HEK293 (cell line): ENCODE data around the gene UROD.

ENCODE experiments used
- CTCF ChIA-PET: fragments of 350-600 bp; formaldehyde crosslinking; extraction: SDS; loops from one replicate; lab custom pipeline; 2021; ENCODE audit warnings: antibody characterized with exemption; lab: Yijun Ruan, JAX
- POLR2A ChIA-PET: fragments of 300-600 bp; formaldehyde crosslinking; extraction: SDS; loops from one replicate; lab custom pipeline; 2020; ENCODE audit warnings: antibody characterized with exemption, inconsistent platforms; lab: Yijun Ruan, JAX
- H3K27ac ChIP-seq: fragments of 200-500 bp; sonication (Bioruptor generic); 2 replicates; pipeline ENCODE4 v1.5.1; 2014; ENCODE audit warnings: low read depth, low read length, control low read depth, inconsistent platforms; ENCODE audit errors: extremely low read depth
- H3K36me3 ChIP-seq, 2 experiments: fragments of 200-500 bp in 1 of 2; sonication (Bioruptor generic) in 1 of 2; 1 replicate in 1 of 2; 2 replicates in 1 of 2; pipeline ENCODE4 v1.5.1; 2014 to 2017; ENCODE audit warnings: inconsistent platforms in 2 of 2, low read length in 2 of 2; ENCODE audit not compliant: control insufficient read depth in 2 of 2, insufficient read depth in 1 of 2
- H3K4me1 ChIP-seq: fragments of 200-500 bp; sonication (Bioruptor generic); 2 replicates; pipeline ENCODE4 v1.5.1; 2014; ENCODE audit warnings: mild to moderate bottlenecking, low read length, inconsistent platforms; ENCODE audit not compliant: control insufficient read depth, insufficient read depth
- H3K4me3 ChIP-seq: 2 replicates; pipeline ENCODE4 v1.5.1; 2011; ENCODE audit warnings: low read depth, mild to moderate bottlenecking, control low read depth, low read length, moderate library complexity
- H3K9me3 ChIP-seq: fragments of 200-500 bp; sonication (Bioruptor generic); 2 replicates; pipeline ENCODE4 v1.5.1; 2014; ENCODE audit warnings: low read depth, low read length, inconsistent platforms; ENCODE audit not compliant: control insufficient read depth, insufficient read depth
- KLF1 ChIP-seq: fragments of 450-650 bp; formaldehyde crosslinking; IDR thresholded peaks from 2 replicates; pipeline ENCODE4 v1.5.1; 2016; ENCODE audit warnings: missing biosample characterization, missing genetic modification characterization
- KLF10 ChIP-seq: fragments of 450-650 bp; IDR thresholded peaks from 2 replicates; pipeline ENCODE4 v1.5.1; 2018; ENCODE audit warnings: missing biosample characterization, mild to moderate bottlenecking, missing genetic modification characterization
- KLF8 ChIP-seq: fragments of 450-650 bp; formaldehyde crosslinking; IDR thresholded peaks from 2 replicates; pipeline ENCODE4 v1.5.1; 2016; ENCODE audit warnings: missing biosample characterization, missing genetic modification characterization
- SP2 ChIP-seq: fragments of 450-650 bp; formaldehyde crosslinking; IDR thresholded peaks from 2 replicates; pipeline ENCODE4 v1.5.1; 2016; ENCODE audit warnings: missing biosample characterization, missing genetic modification characterization
- SP3 ChIP-seq: fragments of 450-650 bp; formaldehyde crosslinking; IDR thresholded peaks from 2 replicates; pipeline ENCODE4 v1.5.1; 2016; ENCODE audit warnings: missing biosample characterization, missing genetic modification characterization
- WT1 ChIP-seq: fragments of 450-650 bp; formaldehyde crosslinking; IDR thresholded peaks from 2 replicates; pipeline ENCODE4 v1.5.1; 2016; ENCODE audit warnings: missing biosample characterization, missing genetic modification characterization
- ZBTB17 ChIP-seq: fragments of 450-650 bp; formaldehyde crosslinking; IDR thresholded peaks from 2 replicates; pipeline ENCODE4 v1.5.1; 2016; ENCODE audit warnings: missing biosample characterization, missing genetic modification characterization
- ZBTB20 ChIP-seq: fragments of 450-650 bp; formaldehyde crosslinking; IDR thresholded peaks from 2 replicates; pipeline ENCODE4 v1.5.1; 2016; ENCODE audit warnings: missing biosample characterization, missing genetic modification characterization
- ZBTB48 ChIP-seq: fragments of 450-650 bp; formaldehyde crosslinking; IDR thresholded peaks from 2 replicates; pipeline ENCODE4 v1.5.1; 2016; ENCODE audit warnings: missing biosample characterization, missing genetic modification characterization
- ZBTB8A ChIP-seq: fragments of 450-650 bp; formaldehyde crosslinking; IDR thresholded peaks from 2 replicates; pipeline ENCODE4 v1.5.1; 2016; ENCODE audit warnings: missing biosample characterization, missing genetic modification characterization
- ZNF335 ChIP-seq: fragments of 450-650 bp; formaldehyde crosslinking; conservative IDR thresholded peaks from 2 replicates; pipeline ENCODE4 v1.5.1; 2016; ENCODE audit warnings: missing biosample characterization, missing genetic modification characterization
- ZNF37A ChIP-seq: fragments of 450-650 bp; IDR thresholded peaks from 2 replicates; pipeline ENCODE4 v1.5.1; 2018; ENCODE audit warnings: missing biosample characterization, missing genetic modification characterization
- ZNF416 ChIP-seq: fragments of 450-650 bp; formaldehyde crosslinking; IDR thresholded peaks from 2 replicates; pipeline ENCODE4 v1.5.1; 2016; ENCODE audit warnings: missing biosample characterization, missing genetic modification characterization
- ZNF501 ChIP-seq: fragments of 450-650 bp; formaldehyde crosslinking; IDR thresholded peaks from 2 replicates; pipeline ENCODE4 v1.5.1; 2016; ENCODE audit warnings: missing biosample characterization, missing genetic modification characterization
- ZNF600 ChIP-seq: fragments of 450-650 bp; formaldehyde crosslinking; IDR thresholded peaks from 2 replicates; pipeline ENCODE4 v1.5.1; 2016; ENCODE audit warnings: missing biosample characterization, missing genetic modification characterization
- ZNF610 ChIP-seq: fragments of 450-650 bp; formaldehyde crosslinking; IDR thresholded peaks from 2 replicates; pipeline ENCODE4 v1.5.1; 2016; ENCODE audit warnings: missing biosample characterization, missing genetic modification characterization, borderline replicate concordance
- ZSCAN23 ChIP-seq: fragments of 450-650 bp; formaldehyde crosslinking; IDR thresholded peaks from 2 replicates; pipeline ENCODE4 v1.5.1; 2016; ENCODE audit warnings: missing biosample characterization, missing genetic modification characterization
- ZSCAN30 ChIP-seq: fragments of 450-650 bp; IDR thresholded peaks from 2 replicates; pipeline ENCODE4 v1.5.1; 2018; ENCODE audit warnings: missing biosample characterization, mild to moderate bottlenecking, missing genetic modification characterization, moderate library complexity
- ZXDB ChIP-seq: fragments of 450-650 bp; formaldehyde crosslinking; IDR thresholded peaks from 2 replicates; pipeline ENCODE4 v1.5.1; 2016; ENCODE audit warnings: missing biosample characterization, missing genetic modification characterization
- TF ChIP-seq, protein P1 (sequence below): fragments of 450-650 bp; formaldehyde crosslinking; conservative IDR thresholded peaks from 2 replicates; pipeline ENCODE4 v1.5.1; 2016; ENCODE audit warnings: low read depth, missing biosample characterization, missing genetic modification characterization
- TF ChIP-seq, protein P2 (sequence below): fragments of 450-650 bp; formaldehyde crosslinking; IDR thresholded peaks from 2 replicates; pipeline ENCODE4 v1.5.1; 2017; ENCODE audit warnings: missing biosample characterization, missing genetic modification characterization
- TF ChIP-seq, protein P3 (sequence below): fragments of 450-650 bp; formaldehyde crosslinking; IDR thresholded peaks from 2 replicates; pipeline ENCODE4 v1.5.1; 2016; ENCODE audit warnings: missing biosample characterization, missing genetic modification characterization
- TF ChIP-seq, protein P4 (sequence below): fragments of 450-650 bp; formaldehyde crosslinking; IDR thresholded peaks from 2 replicates; pipeline ENCODE4 v1.5.1; 2016; ENCODE audit warnings: missing biosample characterization, missing genetic modification characterization
- TF ChIP-seq, protein P5 (sequence below): fragments of 450-650 bp; formaldehyde crosslinking; IDR thresholded peaks from 2 replicates; pipeline ENCODE4 v1.5.1; 2017; ENCODE audit warnings: missing biosample characterization, missing genetic modification characterization
- TF ChIP-seq, protein P6 (sequence below): fragments of 450-650 bp; formaldehyde crosslinking; IDR thresholded peaks from 2 replicates; pipeline ENCODE4 v1.5.1; 2016; ENCODE audit warnings: missing biosample characterization, missing genetic modification characterization

UROD gene

DNA sequence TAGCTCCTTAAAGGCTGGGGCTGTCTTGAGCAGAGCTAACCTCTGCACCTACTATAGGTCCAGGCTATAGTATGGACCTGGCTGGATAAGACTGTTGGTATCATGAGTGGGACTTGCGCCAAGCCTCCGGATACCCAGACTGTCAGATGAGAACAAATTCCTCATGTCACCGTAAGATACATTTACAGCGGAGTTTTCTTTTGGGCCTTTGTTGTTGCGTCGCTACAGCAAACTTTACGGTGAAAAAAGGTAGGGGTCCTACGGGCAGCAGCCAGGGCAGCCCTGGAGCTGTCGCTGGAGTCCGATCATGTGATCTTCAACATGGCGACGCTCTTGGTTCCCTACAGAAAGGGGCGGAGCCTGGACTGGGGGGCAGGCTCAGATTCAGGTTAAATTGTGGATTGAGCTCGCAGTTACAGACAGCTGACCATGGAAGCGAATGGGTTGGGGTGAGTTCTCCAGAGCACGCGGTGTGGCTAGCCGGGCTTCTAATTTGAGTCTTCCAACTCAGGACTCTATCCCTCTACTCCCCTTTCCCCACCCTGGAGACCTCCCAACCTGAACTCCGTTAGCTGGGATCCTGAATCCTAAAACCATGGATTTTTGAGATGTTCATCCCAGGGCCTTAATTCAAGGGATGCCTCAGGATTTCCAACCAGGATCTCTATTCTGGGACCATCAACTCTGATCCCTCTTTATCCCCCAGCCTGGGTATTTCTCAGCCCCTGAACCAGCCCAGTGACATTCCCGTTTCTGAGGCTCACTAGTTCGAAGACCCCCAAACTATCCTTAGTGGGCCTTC lies at the start of gene UROD:
Gene UROD, plus strand, starts transcription at position 418 of the 802 bp plus-strand sequence. Its CDS starts 12 bp downstream, at position 430.
- Histone ChIP-seq H3K4me1 (no peaks in the 10 kb centered on the region), H3K9me3 (no peaks in the 10 kb centered on the region), H3K27ac (peak within 1 kb of the TSS; percentile 42; the same call in 1 of the 2 replicates), H3K36me3 (peaks cover 0 to 59% of the 10 kb centered on the region in 2 experiments; a peak in 1 of 3 replicates), H3K4me3 (peak within 1 kb of the TSS; percentile 84)
- CTCF ChIA-PET, result interaction anchor here (0.5 to 12.0 kb wide), 16 partner anchors 9 to 481 kb away, joined by 3 to 304 read pairs (median 4); partner anchors contain the start of genes BTBD19, RNU5D-1 and TESK2
- POLR2A ChIA-PET, result interaction anchor here (0.5 to 5.7 kb wide), 31 partner anchors 9 to 509 kb away, joined by 3 to 83 read pairs (median 7); partner anchors contain the start of genes BTBD19, CCDC163, EIF2B3 and MMACHC
- TF ChIP-seq, protein P1, sequence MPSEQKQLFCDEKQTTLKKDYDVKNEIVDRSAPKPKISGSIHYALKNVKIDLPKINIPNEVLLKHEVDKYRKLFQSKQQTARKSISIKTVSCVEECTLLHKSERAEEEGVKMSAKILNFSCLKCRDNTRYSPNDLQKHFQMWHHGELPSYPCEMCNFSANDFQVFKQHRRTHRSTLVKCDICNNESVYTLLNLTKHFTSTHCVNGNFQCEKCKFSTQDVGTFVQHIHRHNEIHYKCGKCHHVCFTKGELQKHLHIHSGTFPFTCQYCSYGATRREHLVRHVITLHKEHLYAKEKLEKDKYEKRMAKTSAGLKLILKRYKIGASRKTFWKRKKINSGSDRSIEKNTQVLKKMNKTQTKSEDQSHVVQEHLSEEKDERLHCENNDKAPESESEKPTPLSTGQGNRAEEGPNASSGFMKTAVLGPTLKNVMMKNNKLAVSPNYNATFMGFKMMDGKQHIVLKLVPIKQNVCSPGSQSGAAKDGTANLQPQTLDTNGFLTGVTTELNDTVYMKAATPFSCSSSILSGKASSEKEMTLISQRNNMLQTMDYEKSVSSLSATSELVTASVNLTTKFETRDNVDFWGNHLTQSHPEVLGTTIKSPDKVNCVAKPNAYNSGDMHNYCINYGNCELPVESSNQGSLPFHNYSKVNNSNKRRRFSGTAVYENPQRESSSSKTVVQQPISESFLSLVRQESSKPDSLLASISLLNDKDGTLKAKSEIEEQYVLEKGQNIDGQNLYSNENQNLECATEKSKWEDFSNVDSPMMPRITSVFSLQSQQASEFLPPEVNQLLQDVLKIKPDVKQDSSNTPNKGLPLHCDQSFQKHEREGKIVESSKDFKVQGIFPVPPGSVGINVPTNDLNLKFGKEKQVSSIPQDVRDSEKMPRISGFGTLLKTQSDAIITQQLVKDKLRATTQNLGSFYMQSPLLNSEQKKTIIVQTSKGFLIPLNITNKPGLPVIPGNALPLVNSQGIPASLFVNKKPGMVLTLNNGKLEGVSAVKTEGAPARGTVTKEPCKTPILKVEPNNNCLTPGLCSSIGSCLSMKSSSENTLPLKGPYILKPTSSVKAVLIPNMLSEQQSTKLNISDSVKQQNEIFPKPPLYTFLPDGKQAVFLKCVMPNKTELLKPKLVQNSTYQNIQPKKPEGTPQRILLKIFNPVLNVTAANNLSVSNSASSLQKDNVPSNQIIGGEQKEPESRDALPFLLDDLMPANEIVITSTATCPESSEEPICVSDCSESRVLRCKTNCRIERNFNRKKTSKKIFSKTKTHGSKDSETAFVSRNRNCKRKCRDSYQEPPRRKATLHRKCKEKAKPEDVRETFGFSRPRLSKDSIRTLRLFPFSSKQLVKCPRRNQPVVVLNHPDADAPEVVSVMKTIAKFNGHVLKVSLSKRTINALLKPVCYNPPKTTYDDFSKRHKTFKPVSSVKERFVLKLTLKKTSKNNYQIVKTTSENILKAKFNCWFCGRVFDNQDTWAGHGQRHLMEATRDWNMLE (tag by site-specific recombination), result peak; percentile 65
- TF ChIP-seq, protein P2, sequence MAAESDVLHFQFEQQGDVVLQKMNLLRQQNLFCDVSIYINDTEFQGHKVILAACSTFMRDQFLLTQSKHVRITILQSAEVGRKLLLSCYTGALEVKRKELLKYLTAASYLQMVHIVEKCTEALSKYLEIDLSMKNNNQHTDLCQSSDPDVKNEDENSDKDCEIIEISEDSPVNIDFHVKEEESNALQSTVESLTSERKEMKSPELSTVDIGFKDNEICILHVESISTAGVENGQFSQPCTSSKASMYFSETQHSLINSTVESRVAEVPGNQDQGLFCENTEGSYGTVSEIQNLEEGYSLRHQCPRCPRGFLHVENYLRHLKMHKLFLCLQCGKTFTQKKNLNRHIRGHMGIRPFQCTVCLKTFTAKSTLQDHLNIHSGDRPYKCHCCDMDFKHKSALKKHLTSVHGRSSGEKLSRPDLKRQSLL (tag by site-specific recombination), result 0 out of 2 replicates have a peak, but pooled peaks have one; percentile 27
- TF ChIP-seq ZBTB8A, result peak; percentile 13; the same call in 1 of the 2 replicates
- TF ChIP-seq KLF8 (tag by site-specific recombination), result peak; percentile 86
- TF ChIP-seq ZNF335 (tag by site-specific recombination), result peak; percentile 92
- TF ChIP-seq ZSCAN30 (tag by site-specific recombination), result peak; percentile 30; the same call in 1 of the 2 replicates
- peak; percentile 25; the same call in 1 of the 2 replicates for TF ChIP-seq ZSCAN23 (tag by site-specific recombination)
- TF ChIP-seq, protein P3, sequence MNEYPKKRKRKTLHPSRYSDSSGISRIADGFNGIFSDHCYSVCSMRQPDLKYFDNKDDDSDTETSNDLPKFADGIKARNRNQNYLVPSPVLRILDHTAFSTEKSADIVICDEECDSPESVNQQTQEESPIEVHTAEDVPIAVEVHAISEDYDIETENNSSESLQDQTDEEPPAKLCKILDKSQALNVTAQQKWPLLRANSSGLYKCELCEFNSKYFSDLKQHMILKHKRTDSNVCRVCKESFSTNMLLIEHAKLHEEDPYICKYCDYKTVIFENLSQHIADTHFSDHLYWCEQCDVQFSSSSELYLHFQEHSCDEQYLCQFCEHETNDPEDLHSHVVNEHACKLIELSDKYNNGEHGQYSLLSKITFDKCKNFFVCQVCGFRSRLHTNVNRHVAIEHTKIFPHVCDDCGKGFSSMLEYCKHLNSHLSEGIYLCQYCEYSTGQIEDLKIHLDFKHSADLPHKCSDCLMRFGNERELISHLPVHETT (tag by site-specific recombination), result peak; percentile 77; the same call in 1 of the 2 replicates
- TF ChIP-seq ZBTB20 (tag by site-specific recombination), result peak; percentile 63
- peak; percentile 43; the same call in 1 of the 2 replicates for TF ChIP-seq ZNF501
- TF ChIP-seq SP3, result peak; percentile 93
- 0 out of 2 replicates have a peak, but pooled peaks have one; percentile 11 for TF ChIP-seq ZNF37A (tag by site-specific recombination)
- TF ChIP-seq KLF10, result peak; percentile 59; the same call in 1 of the 2 replicates
- TF ChIP-seq ZXDB (tag by site-specific recombination), result peak; percentile 54
- TF ChIP-seq, protein P4, sequence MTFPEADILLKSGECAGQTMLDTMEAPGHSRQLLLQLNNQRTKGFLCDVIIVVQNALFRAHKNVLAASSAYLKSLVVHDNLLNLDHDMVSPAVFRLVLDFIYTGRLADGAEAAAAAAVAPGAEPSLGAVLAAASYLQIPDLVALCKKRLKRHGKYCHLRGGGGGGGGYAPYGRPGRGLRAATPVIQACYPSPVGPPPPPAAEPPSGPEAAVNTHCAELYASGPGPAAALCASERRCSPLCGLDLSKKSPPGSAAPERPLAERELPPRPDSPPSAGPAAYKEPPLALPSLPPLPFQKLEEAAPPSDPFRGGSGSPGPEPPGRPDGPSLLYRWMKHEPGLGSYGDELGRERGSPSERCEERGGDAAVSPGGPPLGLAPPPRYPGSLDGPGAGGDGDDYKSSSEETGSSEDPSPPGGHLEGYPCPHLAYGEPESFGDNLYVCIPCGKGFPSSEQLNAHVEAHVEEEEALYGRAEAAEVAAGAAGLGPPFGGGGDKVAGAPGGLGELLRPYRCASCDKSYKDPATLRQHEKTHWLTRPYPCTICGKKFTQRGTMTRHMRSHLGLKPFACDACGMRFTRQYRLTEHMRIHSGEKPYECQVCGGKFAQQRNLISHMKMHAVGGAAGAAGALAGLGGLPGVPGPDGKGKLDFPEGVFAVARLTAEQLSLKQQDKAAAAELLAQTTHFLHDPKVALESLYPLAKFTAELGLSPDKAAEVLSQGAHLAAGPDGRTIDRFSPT (tag by site-specific recombination), result no peak
- TF ChIP-seq, protein P5, sequence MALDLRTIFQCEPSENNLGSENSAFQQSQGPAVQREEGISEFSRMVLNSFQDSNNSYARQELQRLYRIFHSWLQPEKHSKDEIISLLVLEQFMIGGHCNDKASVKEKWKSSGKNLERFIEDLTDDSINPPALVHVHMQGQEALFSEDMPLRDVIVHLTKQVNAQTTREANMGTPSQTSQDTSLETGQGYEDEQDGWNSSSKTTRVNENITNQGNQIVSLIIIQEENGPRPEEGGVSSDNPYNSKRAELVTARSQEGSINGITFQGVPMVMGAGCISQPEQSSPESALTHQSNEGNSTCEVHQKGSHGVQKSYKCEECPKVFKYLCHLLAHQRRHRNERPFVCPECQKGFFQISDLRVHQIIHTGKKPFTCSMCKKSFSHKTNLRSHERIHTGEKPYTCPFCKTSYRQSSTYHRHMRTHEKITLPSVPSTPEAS (tag by site-specific recombination), result no peak
- 0 out of 2 replicates have a peak, but pooled peaks have one; percentile 11 for TF ChIP-seq KLF1
- TF ChIP-seq ZBTB17 (tag by site-specific recombination), result peak; percentile 82
- no peak for TF ChIP-seq WT1 (tag by site-specific recombination)
- no peak for TF ChIP-seq ZNF416 (tag by site-specific recombination)
- 0 out of 2 replicates have a peak, but pooled peaks have one; percentile 27 for TF ChIP-seq ZNF610 (tag by site-specific recombination)
- TF ChIP-seq ZBTB48 (tag by site-specific recombination), result peak; percentile 71
- peak; percentile 68 for TF ChIP-seq SP2 (tag by site-specific recombination)
- TF ChIP-seq, protein P6, sequence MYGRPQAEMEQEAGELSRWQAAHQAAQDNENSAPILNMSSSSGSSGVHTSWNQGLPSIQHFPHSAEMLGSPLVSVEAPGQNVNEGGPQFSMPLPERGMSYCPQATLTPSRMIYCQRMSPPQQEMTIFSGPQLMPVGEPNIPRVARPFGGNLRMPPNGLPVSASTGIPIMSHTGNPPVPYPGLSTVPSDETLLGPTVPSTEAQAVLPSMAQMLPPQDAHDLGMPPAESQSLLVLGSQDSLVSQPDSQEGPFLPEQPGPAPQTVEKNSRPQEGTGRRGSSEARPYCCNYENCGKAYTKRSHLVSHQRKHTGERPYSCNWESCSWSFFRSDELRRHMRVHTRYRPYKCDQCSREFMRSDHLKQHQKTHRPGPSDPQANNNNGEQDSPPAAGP, result peak; percentile 59
- no peak for TF ChIP-seq ZNF600 (tag by site-specific recombination)
